22Rv1 (cell line): ENCODE data around the gene LIN28A.

Experiments used
- H3K27ac ChIP-seq: fragments of 450-650 bp; 2 replicates; pipeline ENCODE4 v1.5.1; 2017
- CTCF ChIP-seq: fragments of 450-650 bp; IDR thresholded peaks from 2 replicates; pipeline ENCODE4 v1.5.1; 2017; ENCODE audit warnings: mild to moderate bottlenecking
- ZFX ChIP-seq: fragments of 450-650 bp; IDR thresholded peaks from 2 replicates; pipeline ENCODE4 v1.6.1; 2017; ENCODE audit warnings: antibody characterized with exemption, borderline replicate concordance

LIN28A gene

GRCh38 chr1:26388791-26389445, 21.7 kb upstream of the LIN28A start:
- TF ChIP-seq CTCF, result no peak
- no peak for TF ChIP-seq ZFX
- H3K27ac ChIP-seq, result no peak overlapping the region

- no peak for TF ChIP-seq CTCF
- TF ChIP-seq ZFX, result no peak
- H3K27ac ChIP-seq, result no peak overlapping the region
These were observed 20.9 kb upstream of the LIN28A start for GRCh38 chr1:26389604-26390247.

GRCh38 chr1:26391450-26391849, 19.2 kb upstream of the LIN28A start:
- TF ChIP-seq ZFX, result no peak
- TF ChIP-seq CTCF, result peak; percentile 55
- H3K27ac ChIP-seq, result no peak overlapping the region

- TF ChIP-seq ZFX, result no peak
- no peak for TF ChIP-seq CTCF
- H3K27ac ChIP-seq, result no peak overlapping the region
These were observed 14.9 kb upstream of the LIN28A start for GRCh38 chr1:26395754-26396153.

- H3K27ac ChIP-seq, result no peak overlapping the region
- TF ChIP-seq CTCF, result no peak
- no peak for TF ChIP-seq ZFX
These were observed 11.6 kb upstream of the LIN28A start for GRCh38 chr1:26399034-26399433.

GRCh38 chr1:26401891-26402290, 8.7 kb upstream of the LIN28A start:
- no peak for TF ChIP-seq CTCF
- TF ChIP-seq ZFX, result no peak
- no peak overlapping the region for H3K27ac ChIP-seq

GRCh38 chr1:26403656-26404055, 7.0 kb upstream of the LIN28A start:
- TF ChIP-seq ZFX, result no peak
- TF ChIP-seq CTCF, result no peak

More at GRCh38 chr1:26403656-26404055, 7.0 kb upstream of the LIN28A start:
- H3K27ac ChIP-seq, result no peak overlapping the region
